Kidney glomerular epithelial cell (primary cell): Measurements from ENCODE around the gene ESR2.
"Not testable (repeated sequence)": the region's sequence is repeated elsewhere in the genome, so short reads cannot be mapped to it uniquely, and the experiment has no call there.

ENCODE experiments used
- DNase-seq: peaks from one replicate; lab custom pipeline; 2025; lab: John Stamatoyannopoulos, UW

The ESR2 gene

DNA sequence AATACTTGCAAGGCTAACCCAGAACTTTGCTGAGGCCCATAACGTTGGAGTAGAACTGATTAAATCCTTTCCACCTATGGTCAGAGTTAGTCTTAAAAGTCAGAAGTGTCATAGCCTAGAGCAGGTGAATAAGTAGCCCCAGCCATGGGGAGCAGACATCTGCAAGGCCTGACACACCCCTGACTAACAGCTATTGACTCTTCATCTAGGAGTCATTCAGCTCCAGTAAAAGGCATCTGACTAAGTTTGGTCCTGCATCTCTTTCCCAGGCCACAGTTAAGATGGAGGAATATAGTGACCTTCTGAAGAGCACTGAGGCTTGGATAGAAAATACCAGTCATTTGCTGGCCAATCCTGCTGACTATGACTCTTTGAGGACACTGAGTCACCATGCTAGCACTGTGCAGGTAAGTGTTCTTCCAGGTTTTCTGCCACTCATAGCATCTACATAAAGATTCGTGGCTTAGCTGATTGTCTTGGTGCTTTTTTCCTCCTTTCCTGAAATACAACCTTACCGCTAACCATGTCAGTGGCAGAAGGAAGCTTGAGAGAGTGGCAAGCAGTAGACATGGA, 212.9 kb downstream of the ESR2 start:
- DNase-seq = no peak

- no peak for DNase-seq
Measured at GRCh38 chr14:64080452-64080851, 213.7 kb downstream of the ESR2 start.

DNA sequence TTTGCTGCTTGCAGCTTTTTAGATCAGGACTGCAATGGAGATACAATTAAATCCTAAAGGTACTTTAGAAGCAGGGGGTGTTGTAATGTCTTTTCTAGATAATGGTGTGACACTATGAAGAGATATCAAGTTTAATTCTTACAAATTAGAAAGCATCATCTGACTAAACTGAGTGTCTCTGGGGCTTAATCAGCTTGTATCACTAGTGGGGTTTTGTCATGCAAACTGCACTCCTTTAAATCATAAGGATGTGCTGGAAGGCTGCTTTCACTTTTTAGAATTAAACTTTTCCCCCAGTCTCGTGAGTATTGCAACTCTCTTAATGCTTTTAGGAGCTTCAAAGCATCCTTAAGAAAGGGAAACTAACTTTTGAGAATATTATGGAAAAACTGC, 218.6 kb downstream of the ESR2 start:
- no peak for DNase-seq

- peak; percentile 43 for DNase-seq
Measured at GRCh38 chr14:64074961-64075612, 219.1 kb downstream of the ESR2 start.

GRCh38 chr14:64069634-64070359, 224.4 kb downstream of the ESR2 start:
- no peak for DNase-seq

- no peak for DNase-seq
Measured at GRCh38 chr14:64064447-64064846, 229.7 kb downstream of the ESR2 start.

DNA sequence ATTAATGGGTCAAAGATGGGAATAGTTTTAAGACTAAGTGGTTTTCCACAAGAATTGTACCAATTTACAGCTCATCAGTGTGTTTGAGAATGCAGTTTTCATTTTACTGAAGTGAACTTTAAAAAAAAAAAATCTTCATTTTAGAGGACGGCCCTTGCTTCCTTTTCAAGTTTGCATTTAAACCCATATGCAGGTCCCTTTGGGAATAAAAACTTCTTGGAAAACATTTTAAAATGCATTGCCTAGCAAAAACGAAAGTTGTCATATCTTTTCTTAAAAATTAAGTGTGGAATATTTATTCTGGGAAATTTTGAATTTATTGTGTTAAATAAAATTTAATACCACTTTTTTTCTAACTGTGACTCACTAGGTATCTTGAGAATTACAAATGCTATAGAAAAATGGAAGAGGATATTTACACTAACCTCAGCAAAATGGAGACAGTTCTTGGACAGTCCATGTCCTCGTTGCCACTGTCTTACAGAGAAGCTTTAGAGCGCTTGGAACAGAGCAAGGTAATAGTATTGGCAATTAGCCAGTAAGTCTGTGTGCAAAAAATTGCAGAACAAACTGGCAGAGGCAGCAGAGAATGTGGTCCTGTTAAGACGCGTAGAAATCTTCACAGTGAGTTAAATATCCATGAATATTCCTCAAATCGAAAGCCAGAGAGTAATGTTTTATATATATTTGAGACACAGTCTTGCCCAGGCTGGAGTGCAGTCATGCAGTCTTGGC, 231.6 kb downstream of the ESR2 start:
- DNase-seq = no peak

DNA sequence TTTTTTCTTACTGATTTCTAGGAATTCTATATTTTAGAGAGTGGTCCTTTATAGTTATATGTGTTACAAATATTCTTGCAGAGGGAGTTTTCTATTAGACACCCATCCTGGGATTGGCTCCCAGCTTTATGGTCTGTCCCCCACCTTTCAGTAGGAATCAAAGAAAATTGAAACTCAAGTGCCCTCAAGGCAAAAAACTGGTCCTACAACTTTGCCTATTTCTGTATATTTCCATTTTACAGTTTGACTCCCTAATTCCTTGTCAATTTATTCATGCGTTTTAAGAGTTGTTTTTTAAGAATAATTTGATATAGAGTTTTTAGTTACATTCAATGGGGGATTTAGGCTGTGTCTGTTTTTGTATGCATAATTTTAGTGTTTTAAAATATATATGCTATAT, 232.5 kb downstream of the ESR2 start:
- DNase-seq = no peak

GRCh38 chr14:64061115-64061514, 233.1 kb downstream of the ESR2 start:
- no peak for DNase-seq

DNA sequence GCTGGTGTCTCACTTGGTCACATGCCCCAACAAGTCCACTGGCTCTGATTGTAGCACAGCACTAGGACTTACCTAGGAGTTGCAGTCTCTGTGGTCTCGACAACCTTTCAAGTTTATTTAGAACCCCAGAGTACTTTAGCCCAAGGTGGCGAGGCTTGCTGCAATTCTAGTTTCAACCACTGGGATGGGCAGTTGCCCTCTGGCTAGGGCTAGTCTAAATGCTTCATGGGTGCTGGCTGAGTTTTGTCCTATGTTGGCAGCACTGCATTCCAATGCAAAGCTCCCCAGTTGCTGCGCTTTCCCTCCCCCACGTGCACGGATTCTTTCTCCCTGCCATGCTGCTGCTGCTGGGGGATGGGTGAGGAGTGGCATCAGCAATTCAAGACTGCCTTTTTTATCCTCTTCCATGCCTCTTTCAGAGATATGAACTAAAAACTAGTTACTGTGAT, 233.5 kb downstream of the ESR2 start:
- DNase-seq = no peak

GRCh38 chr14:64060199-64060545, 234.0 kb downstream of the ESR2 start:
- no peak for DNase-seq

DNA sequence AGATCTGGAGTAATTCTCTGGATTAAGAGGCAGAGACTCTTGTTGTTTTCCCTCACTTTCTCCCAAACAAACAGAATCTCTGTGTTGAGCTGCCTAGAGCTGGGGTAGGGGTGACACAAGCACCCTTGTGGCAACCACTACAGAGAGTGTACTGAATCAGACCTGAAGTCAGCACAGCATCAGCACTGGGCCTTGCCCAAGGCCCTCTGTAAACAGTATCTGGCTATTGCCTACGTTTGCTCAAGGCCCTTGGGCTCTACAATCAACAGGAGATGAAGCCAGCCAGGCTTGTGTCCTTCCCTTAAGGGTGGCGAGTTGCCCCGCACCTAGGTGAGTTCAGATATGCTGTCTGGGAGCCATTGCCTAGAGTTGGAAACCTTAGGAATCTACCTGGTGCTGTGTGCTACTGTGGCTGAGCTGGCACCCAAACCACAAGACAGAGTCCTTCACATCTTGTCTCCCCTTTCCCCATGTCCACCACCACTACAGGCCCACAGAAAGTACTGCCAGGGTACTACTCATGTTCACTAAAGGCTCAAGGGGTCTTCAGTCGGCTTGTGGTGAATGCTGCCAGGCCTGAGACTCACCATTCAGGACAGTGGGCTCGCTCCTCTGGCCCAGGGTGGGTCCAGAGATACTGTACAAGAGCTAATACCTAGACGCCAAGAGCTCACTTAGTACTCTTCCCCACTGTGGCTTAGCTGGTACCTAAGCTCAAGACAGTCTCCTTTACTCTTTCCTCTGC, 234.5 kb downstream of the ESR2 start:
- DNase-seq = no peak

DNA sequence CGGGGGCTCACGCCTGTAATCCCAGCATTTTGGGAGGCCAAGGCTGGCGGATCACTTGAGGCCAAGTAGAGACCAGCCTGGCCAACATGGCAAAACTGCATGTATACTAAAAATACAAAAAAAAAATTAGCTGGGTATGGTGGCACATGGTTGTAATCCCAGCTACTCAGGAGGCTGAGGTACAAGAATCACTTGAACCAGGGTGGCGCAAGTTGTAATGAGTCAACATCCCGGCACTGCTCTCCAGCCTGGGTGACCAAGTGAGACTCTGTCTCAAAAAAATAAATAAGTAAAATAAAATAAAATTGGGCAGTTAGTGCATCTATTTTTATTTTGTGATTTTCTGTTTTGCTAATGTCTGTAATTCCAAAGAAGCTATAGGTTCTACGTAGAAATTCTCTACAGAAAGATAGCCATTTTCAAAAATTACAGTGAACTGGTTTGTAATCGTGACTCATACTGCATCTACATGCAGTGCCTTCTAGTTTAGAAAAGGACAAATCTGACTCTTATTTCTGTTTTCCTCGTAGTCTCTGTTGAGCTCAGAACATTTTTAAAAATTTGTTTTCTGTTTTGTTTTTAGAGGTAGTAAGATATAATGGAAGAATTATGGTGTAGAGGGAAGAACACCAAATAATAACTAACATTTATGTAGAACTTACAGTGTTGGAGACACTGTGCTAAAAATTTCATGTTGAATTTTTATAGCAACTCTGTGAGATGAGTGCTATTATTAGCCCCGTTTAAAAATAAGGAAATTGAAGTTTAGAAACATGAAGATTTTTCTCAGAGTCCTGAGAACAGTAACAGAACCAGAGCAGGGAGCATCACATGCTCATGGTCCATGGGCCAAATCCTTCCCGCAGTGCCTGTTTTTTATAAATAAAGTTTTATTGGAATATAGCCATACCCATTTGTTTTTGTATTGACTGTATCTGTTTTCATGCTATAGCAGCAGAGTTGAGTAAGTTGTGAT, 240.2 kb downstream of the ESR2 start:
- DNase-seq = no peak

DNA sequence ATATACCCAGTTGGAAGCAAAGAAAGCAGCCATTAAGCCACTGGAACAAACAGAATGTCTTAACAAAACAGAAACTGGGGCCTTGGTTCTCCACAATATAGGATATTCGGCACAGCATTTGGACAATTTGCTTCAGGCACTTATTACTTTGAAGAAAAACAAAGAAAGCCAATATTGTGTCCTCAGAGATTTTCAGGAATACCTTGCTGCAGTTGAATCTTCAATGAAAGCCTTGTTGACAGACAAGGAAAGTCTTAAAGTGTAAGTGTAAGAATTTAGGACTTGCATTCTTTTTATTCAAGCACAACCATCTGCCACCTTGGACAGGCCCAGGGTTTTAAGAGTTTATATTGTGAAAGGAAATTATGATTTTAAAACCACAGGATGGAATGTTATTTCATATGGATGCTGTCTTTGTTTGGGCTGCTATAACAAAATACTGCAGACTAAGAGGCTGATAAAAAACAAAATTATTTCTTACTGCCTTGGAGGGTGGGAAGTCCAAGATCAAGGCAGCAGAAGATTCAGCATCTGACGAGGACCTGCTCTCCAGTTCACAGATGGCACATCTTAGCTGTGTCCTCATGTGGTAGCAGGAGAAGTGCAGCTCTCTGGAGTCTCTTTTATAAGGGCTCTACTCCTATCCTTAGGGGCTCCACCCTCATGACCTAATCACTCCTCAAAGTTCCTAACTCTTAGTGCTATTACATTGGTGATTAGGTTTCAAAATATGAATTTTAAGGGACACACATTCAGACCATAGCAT, 244.4 kb downstream of the ESR2 start:
- DNase-seq = no peak

- no peak for DNase-seq
Measured at GRCh38 chr14:64045091-64045490, 249.1 kb downstream of the ESR2 start.

GRCh38 chr14:64043296-64043695, 250.9 kb downstream of the ESR2 start:
- DNase-seq = not testable (repeated sequence)

- no peak for DNase-seq
Measured at GRCh38 chr14:64040044-64040443, 254.1 kb downstream of the ESR2 start.

DNA sequence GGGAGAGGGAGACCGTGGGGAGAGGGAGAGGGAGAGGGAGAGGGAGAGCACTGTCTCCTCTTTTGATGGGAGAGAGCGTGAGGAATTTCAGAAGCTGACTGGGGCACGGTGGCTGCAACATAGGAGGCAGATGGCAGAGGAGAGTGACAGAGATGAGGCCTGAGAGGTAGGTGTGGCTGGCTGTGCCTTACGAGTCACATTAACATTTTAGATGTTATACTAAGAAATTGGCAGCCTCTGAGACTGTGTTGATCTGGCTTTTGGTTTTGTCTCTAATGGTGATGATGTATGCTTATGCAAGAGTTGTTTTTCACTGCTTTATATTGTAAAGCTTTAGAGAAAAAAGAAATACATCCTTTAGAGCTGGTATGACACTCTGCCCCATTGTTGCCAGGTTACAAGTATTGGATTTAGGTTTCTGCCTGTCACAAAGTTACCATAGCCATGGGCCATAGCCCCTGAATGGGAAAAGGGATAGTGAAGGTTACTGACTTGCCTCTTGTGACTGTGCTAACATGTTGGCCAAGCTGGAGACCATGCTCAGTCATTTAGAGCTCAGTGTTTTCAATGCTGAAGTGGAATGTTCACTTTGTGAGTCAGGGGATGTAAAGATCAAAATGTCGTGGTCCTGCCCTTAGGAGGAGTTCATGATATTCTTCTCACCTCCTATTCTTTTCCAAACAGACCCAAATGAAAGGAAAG, 255.2 kb downstream of the ESR2 start:
- DNase-seq = no peak
